GM21447 (cell line): ENCODE data around the gene PHPT1.
"Not testable (repeated sequence)": the region's sequence is repeated elsewhere in the genome, so short reads cannot be mapped to it uniquely, and the experiment has no call there.

ENCODE experiments used
- ATAC-seq: cut with Tn5 transposase; IDR thresholded peaks from one replicate; pipeline ENCODE4 v1.9.1; 2021; ENCODE audit not compliant: unreplicated experiment

PHPT1 gene

DNA sequence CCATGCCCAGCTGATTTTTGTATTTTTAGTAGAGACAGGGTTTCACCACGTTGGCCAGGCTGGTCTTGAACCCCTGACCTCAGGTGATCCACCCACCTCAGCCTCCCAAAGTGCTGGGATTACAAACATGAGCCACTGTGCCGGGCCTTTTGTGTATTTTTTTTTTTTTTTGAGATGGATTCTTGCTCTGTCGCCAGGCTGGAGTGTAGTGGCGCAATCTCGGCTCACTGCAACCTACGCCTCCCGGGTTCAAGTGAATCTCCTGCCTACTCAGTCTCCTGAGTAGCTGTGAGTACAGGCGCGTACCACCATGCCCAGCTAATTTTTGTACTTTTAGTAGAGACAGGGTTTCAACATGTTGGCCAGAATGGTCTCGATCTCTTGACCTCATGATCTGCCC lies 34.5 kb downstream of the PHPT1 start:
- ATAC-seq, result not testable (repeated sequence)

DNA sequence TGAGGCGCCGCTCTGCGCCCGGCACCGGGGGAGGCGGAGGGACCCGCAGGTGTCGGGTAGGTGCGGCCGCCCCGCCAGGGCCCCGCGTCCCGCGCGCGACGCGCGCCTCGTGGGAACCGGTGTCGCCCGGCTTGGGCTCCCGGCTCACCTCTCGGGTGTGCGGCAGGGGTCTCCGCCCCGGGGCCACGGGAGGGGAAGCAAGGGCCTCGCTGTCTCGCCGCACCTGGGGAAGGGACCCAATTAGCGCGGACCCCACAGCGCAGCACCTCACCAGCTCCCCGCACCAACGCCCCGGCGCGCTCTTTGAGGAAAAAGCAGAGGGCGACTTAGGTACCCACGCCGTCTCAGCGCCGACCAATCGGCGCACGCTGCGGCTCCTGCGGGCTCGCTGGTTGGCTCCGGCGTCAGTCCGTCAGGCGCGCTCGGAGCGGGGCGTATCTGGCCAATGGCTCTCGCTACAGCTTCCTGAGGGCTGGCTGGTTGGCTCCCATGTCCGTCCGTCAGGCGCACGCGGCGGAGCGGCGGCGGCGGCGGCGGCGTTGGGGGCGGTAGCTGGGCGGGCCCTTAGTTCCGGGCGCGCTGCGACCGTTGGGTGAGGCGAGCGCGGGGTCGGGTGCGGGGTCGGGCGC lies 36.9 kb downstream of the PHPT1 start, which contains the start of gene TRAF2:
TSS of gene TRAF2 (plus strand) at position 567 of the 629 bp plus-strand sequence. CDS start 12,225 bp downstream, outside the sequence.
- peak; percentile 62 for ATAC-seq

DNA sequence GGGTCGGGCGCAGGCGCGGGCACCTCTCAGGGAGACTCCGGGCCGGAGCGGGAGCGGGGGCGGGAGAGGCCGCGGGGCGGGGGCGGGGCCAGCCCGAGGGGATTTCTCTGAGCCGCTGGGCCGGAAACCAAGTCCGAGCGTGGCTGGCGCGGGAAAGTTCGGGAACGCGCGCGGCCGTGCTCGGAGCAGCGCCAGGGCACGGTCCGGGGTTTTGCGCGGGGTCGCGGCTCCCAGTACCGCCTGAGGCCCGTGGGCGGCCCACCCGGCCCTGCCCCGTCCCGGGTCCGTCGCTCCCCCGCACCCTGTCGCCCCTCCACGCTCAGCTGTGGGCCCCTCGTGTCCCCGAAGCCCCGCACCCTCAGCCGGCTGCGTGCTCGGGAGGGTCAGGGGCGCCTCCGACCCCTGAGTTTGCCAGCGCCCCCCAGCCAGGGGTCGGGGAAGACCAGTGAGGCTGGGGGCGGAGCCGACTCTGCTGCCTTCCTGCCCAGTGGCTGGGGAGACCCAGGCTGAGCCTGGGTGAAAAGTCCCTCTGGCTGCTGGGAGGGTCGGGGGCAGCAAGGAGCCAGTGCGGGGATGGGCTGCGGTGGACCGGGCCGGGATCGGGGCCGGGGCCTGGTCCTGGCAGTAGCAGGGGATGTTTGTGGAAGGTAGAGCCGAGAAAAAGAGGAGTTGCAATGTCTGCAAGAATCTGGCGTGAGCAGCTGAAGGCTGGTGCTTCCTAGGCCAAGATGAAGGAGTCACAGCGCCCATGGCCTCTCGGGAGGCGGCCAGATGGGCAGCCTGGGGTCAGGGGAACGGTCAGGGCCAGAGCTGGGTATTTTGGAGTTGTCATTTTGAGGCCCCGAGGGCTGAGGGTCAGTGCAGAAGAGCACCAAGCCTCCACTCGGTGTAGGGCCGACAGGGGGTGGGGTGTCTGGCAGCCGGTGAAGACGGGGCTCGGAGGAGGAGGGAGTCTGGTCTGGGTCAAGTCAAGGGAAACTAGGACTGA lies 37.7 kb downstream of the PHPT1 start:
- peak; percentile 16 for ATAC-seq

DNA sequence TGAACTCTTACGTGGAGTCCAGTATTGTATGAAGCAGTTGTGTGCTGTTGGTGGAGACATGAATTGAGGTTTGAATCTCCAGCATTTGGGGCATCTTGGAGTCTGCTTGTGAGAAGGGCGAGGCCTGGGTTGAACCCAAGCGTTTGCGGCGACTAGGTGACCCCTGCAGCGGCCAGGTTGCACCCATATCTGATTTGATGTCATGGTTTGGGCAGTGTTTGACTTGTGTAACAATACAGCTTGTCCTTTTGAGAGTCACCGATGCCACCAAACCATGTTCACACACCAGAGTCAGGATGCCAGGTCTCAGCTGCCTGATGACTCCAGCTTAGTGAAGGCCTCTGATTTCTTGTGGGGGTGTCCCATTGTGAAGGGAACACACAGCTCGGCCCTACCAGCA lies 39.2 kb downstream of the PHPT1 start:
- ATAC-seq, result no peak

DNA sequence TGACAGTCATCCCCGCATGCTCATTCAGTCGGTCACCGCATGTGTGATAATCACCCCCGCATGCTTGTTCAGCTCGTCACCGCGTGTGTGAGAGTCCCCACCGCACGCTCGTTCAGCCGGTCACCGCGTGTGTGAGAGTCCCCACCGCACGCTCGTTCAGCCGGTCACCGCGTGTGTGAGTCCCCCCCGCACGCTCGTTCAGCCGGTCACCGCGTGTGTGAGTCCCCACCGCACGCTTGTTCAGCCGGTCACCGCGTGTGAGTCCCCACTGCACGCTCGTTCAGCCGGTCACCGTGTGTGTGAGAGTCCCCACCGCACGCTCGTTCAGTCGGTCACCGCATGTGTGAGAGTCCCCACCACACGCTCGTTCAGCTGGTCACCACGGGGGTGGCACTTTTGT lies 40.6 kb downstream of the PHPT1 start:
- ATAC-seq, result no peak

DNA sequence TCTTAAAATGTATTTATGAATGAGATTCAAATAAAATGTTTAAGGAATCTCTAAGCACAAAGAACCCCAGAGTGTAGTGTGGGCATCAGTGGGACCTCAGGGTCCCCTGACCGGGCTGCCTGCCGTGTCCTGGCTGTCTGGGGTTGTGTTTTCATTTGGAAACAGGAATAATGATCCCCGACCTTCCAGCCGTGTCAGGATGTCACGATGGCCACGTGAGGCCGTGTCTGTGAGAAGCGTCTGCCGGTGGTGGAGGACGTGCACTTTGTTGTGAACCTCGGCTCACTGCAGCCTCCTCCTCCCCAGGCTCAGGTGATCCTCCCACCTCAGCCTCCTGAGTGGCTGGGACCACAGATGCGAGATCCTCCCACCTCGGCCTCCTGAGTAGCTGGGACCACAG lies 41.5 kb downstream of the PHPT1 start:
- no peak for ATAC-seq

DNA sequence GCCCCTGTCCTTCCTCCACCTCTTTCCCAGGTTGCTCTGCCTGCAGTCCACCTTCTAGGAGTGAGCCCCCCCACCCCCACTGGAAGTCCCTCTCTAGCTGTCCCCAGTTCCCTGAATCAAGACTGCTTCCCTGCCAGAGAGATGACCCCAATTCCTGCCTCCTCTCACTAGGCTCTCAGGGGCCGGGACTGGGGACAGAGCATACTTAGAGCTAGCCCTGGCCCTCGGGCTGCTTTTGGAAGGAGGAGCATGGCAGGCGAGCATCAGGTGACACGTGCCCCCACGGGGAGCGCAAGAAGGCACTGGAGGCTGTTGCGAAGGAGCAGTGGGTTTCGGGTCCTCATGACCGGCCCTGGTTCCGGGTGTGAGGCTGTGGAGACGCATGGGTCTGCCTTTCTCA lies 46.8 kb downstream of the PHPT1 start:
- ATAC-seq, result no peak

DNA sequence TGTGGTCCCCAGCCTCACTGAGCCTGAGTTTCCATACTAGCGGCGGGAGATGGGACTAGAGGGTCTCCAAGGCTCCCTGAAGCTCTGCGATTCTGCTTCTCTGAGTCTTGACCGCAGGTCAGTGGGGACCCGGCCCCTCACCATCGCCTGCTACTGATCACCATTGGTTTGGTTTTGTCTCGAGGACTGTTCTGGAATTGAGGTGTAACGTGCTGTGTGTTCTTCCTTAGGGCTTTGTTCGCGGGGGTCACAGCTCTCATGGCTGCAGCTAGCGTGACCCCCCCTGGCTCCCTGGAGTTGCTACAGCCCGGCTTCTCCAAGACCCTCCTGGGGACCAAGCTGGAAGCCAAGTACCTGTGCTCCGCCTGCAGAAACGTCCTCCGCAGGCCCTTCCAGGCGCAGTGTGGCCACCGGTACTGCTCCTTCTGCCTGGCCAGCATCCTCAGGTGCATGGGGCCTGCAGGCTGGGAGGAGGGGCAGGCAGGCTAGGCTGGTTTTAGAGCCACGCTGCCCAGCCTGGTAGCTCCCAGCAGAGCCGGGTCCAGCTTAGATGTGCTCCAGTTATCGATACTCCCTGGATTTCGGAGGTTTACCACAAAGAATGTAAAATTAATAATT lies 49.4 kb downstream of the PHPT1 start:
- no peak for ATAC-seq

DNA sequence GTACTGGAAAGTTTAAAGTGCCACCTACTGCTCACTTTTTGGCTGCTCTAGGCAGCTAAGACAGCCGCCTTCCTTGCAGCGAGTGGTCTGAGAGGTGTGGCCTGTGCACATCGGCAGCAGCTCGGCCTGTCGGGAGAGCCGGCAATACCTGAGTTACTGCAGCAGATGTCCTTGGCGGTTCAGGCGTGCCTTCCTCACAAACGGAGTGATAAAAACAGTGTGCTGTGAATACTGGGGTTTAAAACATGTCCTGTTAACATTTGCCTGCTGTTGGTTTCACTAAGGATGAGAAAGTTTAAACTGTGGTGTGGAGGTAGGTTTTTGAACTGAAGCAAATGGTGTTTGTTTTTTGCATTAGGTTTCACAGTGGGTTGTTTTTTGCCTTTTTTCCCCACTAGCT lies 50.0 kb downstream of the PHPT1 start:
- ATAC-seq, result peak; percentile 42

DNA sequence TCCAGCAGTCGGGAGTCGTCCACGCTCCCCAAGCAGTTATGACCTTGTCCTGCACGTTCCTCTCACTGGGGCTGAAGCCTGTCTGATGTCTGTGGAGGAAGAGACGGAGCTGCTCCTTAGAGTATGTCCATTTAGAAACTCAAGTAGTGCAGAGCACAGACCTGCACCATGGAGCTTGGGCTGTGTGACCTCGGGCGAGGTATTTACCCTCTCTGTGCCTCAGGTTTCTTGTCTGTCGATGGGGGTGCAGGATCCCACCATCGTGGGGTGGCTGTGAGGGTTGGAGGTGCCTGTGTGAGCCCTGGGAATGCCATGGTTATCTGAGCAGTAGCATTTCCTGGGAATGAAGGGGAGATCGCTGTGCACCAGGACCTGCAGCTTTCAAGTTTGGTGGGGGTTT lies 51.3 kb downstream of the PHPT1 start:
- ATAC-seq, result no peak
